Measurements from ENCODE around the gene TSPAN11. TPM values are rescaled to one million over a fixed set of nuclear protein-coding genes. Genes with fewer than 3 reads are reported as not detected.

TSPAN11 gene
- total and polyA plus RNA-seq, 2 of the 8 experiments (the other 6 are each of a cell fraction or from before 2014, with no cell fraction given): 3.9 to 8.2 TPM

DNA sequence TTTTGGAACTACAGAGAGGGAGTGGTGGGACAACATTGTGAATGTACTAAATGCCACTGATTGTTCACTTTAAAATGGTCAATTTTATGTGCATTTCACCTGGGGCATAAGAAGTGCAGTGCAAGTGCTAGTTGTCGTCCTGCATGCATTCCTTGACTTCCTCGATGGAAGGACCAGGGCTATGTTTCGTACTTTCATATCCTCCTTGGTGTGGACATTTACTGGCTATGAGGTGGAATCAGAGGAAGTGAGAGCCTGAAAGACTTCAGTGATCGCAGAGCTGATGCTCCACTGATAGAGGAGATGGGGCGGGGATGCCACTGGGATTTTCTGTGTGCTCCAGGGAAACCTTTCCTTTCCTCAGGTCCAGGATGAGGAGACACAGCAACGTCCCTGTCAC is 93.0 kb downstream of the TSPAN11 start:
- Histone ChIP-seq H3K23ac (ENCODE audit: insufficient read length) (no peak overlapping the region), H4K20me1 (replicated peaks in 1 of 2; ENCODE audit: control insufficient read depth in 1 of 2, insufficient read depth in 2 of 2, low read length in 2 of 2) (peaks cover 0 to 2% of the 10 kb centered on the region in 2 experiments), H3K56ac (replicated peaks; ENCODE audit: insufficient read length, low read depth, low read length) (no peak overlapping the region), H3K79me2 (ENCODE audit: control insufficient read depth in 1 of 2, insufficient read depth in 2 of 2, low read length in 2 of 2) (no peaks in the 10 kb centered on the region), H2BK15ac (ENCODE audit: low read length) (no peak overlapping the region), H2AFZ (ENCODE audit: low read length) (no peak overlapping the region), H3K23me2 (ENCODE audit: low read depth, low read length) (peaks cover 3% of the 10 kb centered on the region; the same call in 1 of the 2 replicates), H3K27me3 (replicated peaks in 1 of 4; ENCODE audit: control insufficient read depth in 3 of 4, extremely low read depth in 1 of 4, insufficient read depth in 3 of 4, low read length in 3 of 4) (no peaks in the 10 kb centered on the region), H3K27ac (ENCODE audit: low read depth, low read length) (no peak overlapping the region), H3K4ac (replicated peaks; ENCODE audit: insufficient read length, low read depth, low read length) (no peak overlapping the region), H4K91ac (replicated peaks; ENCODE audit: insufficient read length, low read length) (no peak overlapping the region), H3K4me3 (ENCODE audit: extremely low read depth in 1 of 4, insufficient read depth in 2 of 4, low read depth in 3 of 4, low read length in 4 of 4) (no peak overlapping the region), H2BK12ac (ENCODE audit: low read depth, low read length) (no peak overlapping the region), H3K9ac (replicated peaks in 1 of 4; ENCODE audit: extremely low read depth in 1 of 4, low read depth in 3 of 4, low read length in 3 of 4) (no peak overlapping the region), H2BK5ac (ENCODE audit: low read depth, low read length) (no peak overlapping the region), H3K36me3 (ENCODE audit: control insufficient read depth in 2 of 4, insufficient read depth in 4 of 4, low read length in 3 of 4) (no peaks in the 10 kb centered on the region; a peak in 1 of 8 replicates), H2AK5ac (ENCODE audit: low read depth, low read length) (no peak overlapping the region), H3K4me1 (replicated peaks in 1 of 4; ENCODE audit: control insufficient read depth in 3 of 4, insufficient read depth in 4 of 4, low read length in 3 of 4) (no peaks in the 10 kb centered on the region), H4K5ac (ENCODE audit: insufficient read length, low read depth, low read length) (no peak overlapping the region), H3K79me1 (ENCODE audit: low read depth, low read length) (no peaks in the 10 kb centered on the region), H4K8ac (ENCODE audit: extremely low read depth, insufficient read depth, low read length) (no peak overlapping the region), H2BK20ac (ENCODE audit: low read length) (no peak overlapping the region), H3K4me2 (ENCODE audit: insufficient read depth in 1 of 2, low read depth in 2 of 2, low read length in 2 of 2) (no peak overlapping the region), H3K14ac (ENCODE audit: insufficient read length) (no peak overlapping the region), H2BK120ac (replicated peaks; ENCODE audit: low read depth, low read length) (no peak overlapping the region), H3K18ac (ENCODE audit: extremely low read depth, low read length) (no peak overlapping the region), H3K9me3 (ENCODE audit: insufficient read depth in 2 of 2, low read depth in 1 of 2, low read length in 1 of 2) (no peaks in the 10 kb centered on the region)
- DNase-seq (ENCODE audit: low read depth in 1 of 2, low spot score in 2 of 2) (no peak), FAIRE-seq (no peak)
- 92% methylated on average over 6 of the region's 6 CpGs; no CpG with 5 or more reads in 1 of the 2 experiments for WGBS, 2 experiments (ENCODE audit: extremely low coverage in 1 of 2, insufficient coverage in 1 of 2, insufficient read length in 1 of 2, insufficient replicate concordance in 2 of 2, low coverage in 1 of 2, low lambda C conversion rate in 2 of 2, missing lambda C conversion rate in 1 of 2)
- TF ChIP-seq SIRT6 (IDR thresholded peaks at IDR 0.05; ENCODE audit: low read length) (no peak), ASH2L (IDR thresholded peaks at IDR 0.05; ENCODE audit: low read length) (no peak), CBX8 (IDR thresholded peaks at IDR 0.05; ENCODE audit: borderline replicate concordance, low read depth, low read length) (no peak), SUZ12 (IDR thresholded peaks at IDR 0.05; ENCODE audit: low read length) (no peak), EZH2 (IDR thresholded peaks at IDR 0.05; ENCODE audit: low read depth, low read length, severe bottlenecking) (no peak), CHD2 (IDR thresholded peaks at IDR 0.05; ENCODE audit: low read length) (no peak), MAFK (IDR thresholded peaks at IDR 0.05; ENCODE audit: low read depth, low read length) (no peak), SRF (IDR thresholded peaks at IDR 0.05; ENCODE audit: low read depth, low read length) (no peak), TEAD4 (IDR thresholded peaks at IDR 0.05; ENCODE audit: low read depth, low read length) (no peak), GABPA (IDR thresholded peaks at IDR 0.05; ENCODE audit: borderline replicate concordance, insufficient read depth, low read length) (no peak), NRF1 (IDR thresholded peaks at IDR 0.05; ENCODE audit: low read depth, low read length) (no peak), CTBP2 (IDR thresholded peaks at IDR 0.05; ENCODE audit: borderline replicate concordance, insufficient read depth, insufficient read length, low read length) (no peak), KDM1A (IDR thresholded peaks at IDR 0.05; ENCODE audit: borderline replicate concordance, low read length) (no peak), KDM5A (IDR thresholded peaks at IDR 0.05; ENCODE audit: low read length) (no peak)
- ChIA-PET POLR2A (ENCODE audit: partially characterized antibody) (interaction anchor here (1.0 kb wide), 1 partner anchor 11 kb away, joined by 3 read pairs; no protein-coding TSS in a partner anchor), CTCF (ENCODE audit: partially characterized antibody) (interaction anchor here (1.5 kb wide), 1 partner anchor 9 kb away, joined by 3 read pairs; no protein-coding TSS in a partner anchor)

All from H1 (cell line).